Muscle of arm (tissue), 12 donors: Measurements from ENCODE around the gene IGFBP1. TPM values are rescaled to one million over a fixed set of nuclear protein-coding genes. Genes with fewer than 3 reads are reported as not detected.
"Not testable (repeated sequence)": the region's sequence is repeated elsewhere in the genome, so short reads cannot be mapped to it uniquely, and the experiment has no call there.

Experiments used
- DNase-seq: peaks from one replicate; pipeline ENCODE4 v3.0.0-alpha.2; 2013
- polyA plus RNA-seq, 12 donors: library from polyadenylated mRNA; unstranded; fragments of 120-200 nt; gene quantifications; one replicate each; pipeline ENCODE4 v1.2.1, GENCODE V29; 2013; ENCODE audit not compliant: insufficient read length in 12 of 12

Gene IGFBP1
- polyA plus RNA-seq, 12 donors: 0.22 to 1.3 (median 0.35) TPM; not detected in 2

DNA sequence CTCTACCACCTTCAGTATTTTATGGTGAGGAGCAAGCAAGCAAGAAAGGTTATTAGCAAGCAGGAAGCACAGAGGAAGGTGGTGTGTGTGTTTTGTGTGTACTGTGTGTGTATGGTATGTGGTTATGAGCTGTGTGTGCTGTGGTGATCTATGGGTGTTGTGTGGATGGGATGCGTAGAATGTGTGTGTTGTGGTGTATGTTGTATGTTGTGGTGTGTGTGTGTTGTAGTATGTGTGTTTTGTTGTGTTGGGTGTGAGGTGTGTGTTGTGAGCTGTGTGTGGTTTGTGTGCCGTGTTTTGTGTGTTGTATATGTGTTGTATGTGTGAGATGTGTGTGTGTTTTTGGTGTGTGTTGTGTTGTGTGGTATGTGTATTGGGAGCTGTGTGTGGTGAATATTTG, 49.6 kb downstream of the IGFBP1 start:
- no peak for DNase-seq

DNA sequence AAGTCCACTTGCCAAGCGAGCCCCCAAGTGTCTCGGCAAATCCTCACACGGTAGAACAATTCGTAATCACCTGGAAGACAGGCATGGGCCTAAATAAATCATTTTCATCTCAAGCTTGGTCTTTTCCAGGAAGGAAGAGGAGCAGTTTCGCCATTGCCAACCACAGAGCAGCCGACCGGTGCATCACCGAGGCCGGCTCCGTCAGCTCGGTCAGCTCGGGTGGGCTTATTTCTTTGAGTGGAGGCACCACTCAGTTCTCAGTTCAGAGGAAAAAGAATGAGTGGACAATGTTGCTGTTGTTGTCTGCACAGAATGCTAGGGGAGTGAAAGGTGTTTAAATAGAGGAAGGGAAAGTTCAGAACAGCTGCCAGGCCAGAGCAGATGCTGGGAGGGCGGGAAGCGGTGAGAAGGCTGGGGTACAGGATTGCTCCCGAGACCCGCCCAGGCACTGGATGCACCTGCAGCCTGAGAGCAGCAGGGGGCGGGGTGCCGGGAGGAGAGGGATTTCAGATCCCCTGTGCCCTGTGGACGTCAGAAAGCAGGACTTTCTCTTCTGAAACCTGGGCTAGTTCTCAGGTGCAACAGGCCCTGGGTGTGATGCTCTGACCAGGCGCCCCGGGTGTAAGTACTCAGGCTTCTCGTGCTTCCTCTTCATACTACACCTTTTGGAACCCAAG, 50.5 kb downstream of the IGFBP1 start:
- no peak for DNase-seq

DNA sequence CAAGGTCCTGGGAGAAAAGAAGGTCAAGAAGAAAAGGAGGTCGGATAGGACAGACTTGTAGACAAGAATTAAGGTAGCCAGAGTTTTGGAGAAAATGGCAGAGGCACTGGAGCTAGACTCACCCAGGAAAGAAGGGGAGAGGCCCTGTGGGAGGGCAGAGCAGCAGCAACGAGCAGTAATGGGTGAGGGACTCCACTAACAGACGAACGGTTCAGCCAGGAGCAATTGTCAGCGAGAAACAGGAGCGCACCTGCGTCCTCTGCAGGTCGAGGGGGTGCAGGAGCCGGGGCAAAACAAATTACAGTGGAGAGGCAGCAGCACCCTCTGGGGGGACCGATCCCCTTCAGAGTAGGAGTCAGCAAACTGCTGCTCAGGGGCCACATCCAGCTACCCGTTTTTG, 51.3 kb downstream of the IGFBP1 start:
- DNase-seq: no peak

DNA sequence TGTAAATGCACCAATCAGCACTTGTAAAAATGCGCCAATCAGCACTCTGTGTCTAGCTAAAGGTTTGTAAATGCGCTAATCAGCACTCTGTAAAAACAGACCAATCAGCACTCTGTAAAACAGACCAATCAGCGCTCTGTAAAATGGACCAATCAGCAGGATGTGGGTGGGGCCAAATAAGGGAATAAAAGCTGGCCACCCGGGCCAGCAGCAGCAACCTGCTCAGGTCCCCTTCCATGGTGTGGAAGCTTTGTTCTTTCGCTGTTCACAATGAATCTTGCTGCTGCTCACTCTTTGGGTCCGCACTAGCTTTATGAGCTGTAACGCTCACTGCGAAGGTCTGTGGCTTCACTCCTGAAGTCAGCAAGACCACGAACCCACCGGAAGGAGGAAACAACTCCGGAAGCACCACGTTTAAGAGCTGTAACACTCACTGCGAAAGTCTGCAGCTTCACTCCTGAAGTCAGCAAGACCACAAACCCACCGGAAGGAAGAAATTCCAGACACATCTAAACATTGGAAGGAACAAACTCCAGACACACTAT, 52.0 kb downstream of the IGFBP1 start:
- DNase-seq: not testable (repeated sequence)

DNA sequence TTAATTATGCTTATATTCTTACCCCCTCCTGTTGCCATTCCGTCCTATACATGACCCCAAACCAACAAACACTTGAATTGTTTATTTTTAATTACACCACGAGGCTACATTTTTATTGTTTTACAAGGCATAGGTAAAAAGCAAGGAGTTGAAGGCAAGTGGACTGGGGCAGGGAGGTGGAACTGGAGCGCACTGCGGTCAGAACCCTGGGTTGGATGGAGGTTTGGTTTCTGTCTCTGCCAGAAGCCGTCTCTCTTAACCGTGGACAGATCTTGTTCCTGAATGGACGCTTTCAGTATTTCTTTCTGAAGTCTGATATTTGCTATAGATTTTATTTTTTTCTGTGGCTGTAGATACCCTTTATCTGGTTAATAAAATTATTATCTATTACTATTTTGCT, 52.7 kb downstream of the IGFBP1 start:
- no peak for DNase-seq

Other genes with a start within 250 kb of the IGFBP1 start
- gene CCDC201, start 15.4 kb upstream of the IGFBP1 start, polyA plus RNA-seq: not detected
- gene IGFBP3, start 32.8 kb downstream of the IGFBP1 start, polyA plus RNA-seq: 100 to 1,000 TPM in 11 of 12 donors, not detected in 1; 193 to 451 (median 278) TPM